GM12892 (cell line): ENCODE measurements around the gene AQP3.

ENCODE experiments used
- POLR2A ChIP-seq: IDR thresholded peaks from 2 replicates; pipeline ENCODE4 v1.6.1; 2011; ENCODE audit warnings: low read depth, low read length, control low read depth
- POLR2AphosphoS5 ChIP-seq: IDR thresholded peaks from 2 replicates; pipeline ENCODE4 v1.6.1; 2011; ENCODE audit warnings: low read depth, low read length, control low read depth
- TAF1 ChIP-seq: IDR thresholded peaks from 2 replicates; pipeline ENCODE4 v1.6.1; 2011; ENCODE audit warnings: low read depth, mild to moderate bottlenecking, control low read depth, low read length, borderline replicate concordance

- no peak for TF ChIP-seq POLR2A
- TF ChIP-seq POLR2AphosphoS5: no peak
- no peak for TF ChIP-seq TAF1
These were observed 29.3 kb downstream of the AQP3 start for GRCh38 chr9:33418090-33418489.
